NCI-H2107 treated with DMSO at 0.1 percent for 48 hours (cell line): ENCODE data around the gene HECW1.

Experiments
- DNase-seq: peaks from one replicate; lab custom pipeline; 2025; ENCODE audit not compliant: unreplicated experiment; lab: John Stamatoyannopoulos, UW

Gene HECW1

GRCh38 chr7:43248961-43249822, 136.7 kb downstream of the HECW1 start:
- DNase-seq = no peak

DNA sequence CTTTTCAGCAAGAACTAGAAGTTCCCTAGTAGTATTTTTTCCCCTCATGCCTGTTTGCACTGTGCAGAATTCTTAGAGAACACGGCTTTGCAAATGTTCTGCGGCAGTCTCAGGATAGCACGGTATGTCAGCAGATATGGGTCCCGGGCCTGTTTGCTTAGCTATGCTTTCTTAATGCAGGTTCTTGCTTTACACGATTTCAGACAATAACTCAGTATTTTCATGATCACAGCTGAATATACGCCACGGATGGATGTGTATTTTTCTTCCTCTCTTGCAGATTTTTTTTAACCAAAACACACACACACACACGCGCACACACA, 137.3 kb downstream of the HECW1 start:
- no peak for DNase-seq

- DNase-seq = peak; percentile 60
These were observed 148.8 kb downstream of the HECW1 start for GRCh38 chr7:43260980-43261878.

DNA sequence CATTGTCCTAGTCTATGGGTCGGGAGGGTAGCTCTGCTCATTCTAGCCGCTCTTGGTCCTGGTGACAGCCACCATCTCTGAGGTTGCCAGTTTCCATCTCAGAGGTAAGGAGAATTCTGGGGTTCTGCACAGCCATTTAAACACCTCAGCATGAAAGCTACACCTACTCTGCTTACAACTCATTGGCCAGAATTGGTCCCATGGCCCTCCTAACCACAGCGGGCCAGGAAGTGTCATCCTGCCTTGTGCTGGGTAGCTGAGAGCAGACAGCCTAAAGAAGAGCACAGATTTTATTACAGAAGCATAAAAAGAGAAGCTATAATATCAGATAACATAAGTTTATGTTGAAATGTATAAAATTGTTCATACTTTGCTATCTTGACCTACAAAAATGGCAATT, 152.7 kb downstream of the HECW1 start:
- no peak for DNase-seq

DNA sequence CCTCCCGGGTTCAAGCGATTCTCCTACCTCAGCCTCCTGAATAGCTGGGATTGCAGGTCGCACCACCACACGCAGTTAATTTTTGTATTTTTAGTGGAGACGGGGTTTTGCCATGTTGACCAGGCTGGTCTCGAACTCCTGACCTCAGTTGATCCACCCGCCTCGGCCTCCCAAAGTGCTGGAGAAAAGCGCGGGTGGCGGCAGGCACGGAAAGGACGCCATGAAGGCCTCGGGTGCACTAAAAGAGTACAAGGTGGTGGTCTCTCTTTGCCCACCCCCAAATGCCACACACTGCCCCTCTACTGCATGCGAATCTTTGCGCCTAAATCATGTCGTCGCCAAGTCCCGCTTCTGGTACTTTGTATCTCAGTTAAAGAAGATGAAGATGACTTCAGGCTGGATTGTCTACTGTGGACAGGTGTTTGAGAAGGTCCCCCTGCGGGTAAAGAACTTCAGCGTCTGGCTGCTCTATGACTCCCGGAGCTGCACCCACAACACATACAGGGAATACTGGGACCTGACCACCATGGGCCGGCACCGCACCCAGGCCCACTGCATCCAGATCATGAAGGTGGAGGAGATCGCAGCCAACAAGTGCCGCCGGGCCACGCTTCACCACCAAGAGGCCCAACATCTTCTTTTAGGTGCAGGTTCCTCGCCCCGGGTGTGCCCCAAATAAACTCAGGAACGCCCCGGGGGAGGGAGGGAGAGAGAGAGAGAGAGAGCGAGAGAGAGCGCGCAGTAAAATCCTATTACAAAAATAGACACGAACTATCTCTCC, 161.7 kb downstream of the HECW1 start:
- no peak for DNase-seq

- no peak for DNase-seq
These were observed 162.3 kb downstream of the HECW1 start for GRCh38 chr7:43274752-43275151.

GRCh38 chr7:43276547-43276946, 164.1 kb downstream of the HECW1 start:
- no peak for DNase-seq

- DNase-seq = no peak
These were observed 165.7 kb downstream of the HECW1 start for GRCh38 chr7:43278088-43278644.

DNA sequence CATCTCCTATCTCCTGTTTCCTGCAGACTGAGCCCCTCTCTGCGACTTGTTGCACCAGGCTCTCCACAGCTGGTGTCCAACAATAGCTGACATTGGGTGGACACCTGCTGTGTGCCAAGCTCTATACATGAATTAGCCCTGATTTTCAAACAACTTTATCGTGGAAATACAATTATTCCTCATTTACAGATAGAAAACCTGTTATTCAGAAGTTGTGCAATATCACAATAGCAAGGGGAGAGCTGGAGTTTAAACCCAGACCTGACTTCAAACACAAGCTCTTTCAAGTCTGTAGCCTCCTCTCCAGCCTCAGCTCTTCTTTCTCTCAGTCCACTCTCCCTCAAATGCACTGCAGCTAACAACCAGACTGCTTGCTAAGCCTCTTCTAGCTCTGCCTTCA, 168.8 kb downstream of the HECW1 start:
- DNase-seq = no peak

DNA sequence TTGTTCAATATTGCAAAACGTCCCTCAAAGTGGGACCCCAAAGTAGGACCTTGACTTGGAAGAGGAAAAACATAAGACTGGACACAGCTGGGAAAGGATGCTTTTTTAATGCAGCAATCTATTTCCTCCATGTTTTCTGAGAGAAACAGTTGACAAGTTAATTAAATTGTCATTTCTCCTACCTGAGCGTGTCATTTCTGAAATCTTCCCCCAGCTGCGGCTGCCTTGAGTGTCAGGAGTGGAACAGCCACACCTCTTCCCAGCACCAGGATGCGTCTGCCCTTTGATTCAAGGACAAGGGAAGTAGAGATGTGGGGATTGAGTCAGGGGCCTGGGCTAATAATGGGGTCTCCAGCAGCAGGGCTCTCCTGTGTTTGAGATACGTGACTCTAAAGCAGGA, 171.3 kb downstream of the HECW1 start:
- DNase-seq = no peak

- no peak for DNase-seq
These were observed 177.4 kb downstream of the HECW1 start for GRCh38 chr7:43289826-43290225.

DNA sequence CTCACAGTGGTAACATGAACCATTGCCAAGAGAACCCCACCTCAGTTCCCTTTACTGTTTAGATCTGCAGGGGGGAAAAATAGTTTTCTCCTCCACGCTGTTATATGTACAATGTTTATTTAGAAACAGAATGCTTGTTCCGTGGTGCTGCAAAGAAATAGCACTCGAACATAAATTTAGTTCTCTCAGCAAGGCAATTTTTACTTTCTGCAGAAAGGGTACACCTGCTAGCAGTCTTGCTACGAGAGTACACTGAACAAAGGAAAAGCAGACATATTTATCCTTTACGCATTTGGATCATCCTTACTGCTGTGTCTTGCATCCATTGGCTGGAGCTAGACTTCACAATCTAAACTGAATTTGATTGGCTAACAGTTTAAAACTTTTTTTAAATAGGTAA, 178.5 kb downstream of the HECW1 start:
- no peak for DNase-seq

- DNase-seq = no peak
These were observed 179.3 kb downstream of the HECW1 start for GRCh38 chr7:43291789-43292188.

GRCh38 chr7:43292384-43292783, 179.9 kb downstream of the HECW1 start:
- no peak for DNase-seq

DNA sequence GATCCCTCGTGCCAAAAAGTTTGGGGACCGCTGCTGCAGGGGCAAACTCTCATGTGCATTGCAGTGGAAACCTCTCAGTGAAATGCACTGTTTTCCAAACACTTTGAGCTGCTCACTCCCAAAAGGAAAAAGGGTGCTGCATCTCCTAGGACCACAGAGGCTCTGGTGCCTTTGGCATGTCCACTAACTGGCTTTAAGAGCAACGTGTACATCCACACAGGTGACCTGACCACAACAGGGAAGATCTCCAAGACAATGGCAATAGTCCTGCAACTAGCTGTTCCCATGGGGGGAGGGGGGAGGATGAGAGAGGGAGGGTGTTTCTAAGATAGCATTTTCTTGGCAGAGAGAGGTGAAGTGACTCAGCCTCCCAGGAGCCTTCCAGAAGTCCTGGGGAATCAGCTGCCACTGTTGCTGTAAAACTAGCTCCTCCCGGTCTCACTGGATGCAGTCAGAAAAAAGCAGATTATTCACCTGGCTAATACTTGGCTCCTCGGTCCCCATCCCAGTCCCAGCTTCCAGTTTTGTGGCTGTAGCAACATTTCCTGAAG, 181.7 kb downstream of the HECW1 start:
- no peak for DNase-seq

DNA sequence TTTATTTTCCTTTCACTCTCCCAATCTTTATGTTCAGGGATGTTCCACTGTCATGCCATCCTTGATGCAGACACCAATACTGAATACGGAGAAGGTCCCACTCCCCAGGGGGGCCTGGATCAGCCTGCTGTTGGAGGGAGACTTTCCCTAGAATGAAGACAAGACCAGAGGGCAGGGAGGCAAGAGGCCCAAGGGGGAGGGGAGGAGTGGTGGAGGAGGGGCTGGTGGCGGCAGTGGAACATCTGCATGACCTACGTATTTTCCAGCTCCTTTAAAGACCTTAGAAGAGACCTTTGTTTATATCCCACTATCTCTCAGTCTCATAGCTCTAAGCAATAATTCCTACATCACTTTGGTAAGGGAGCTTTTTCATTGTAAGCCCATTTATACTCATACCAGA, 183.0 kb downstream of the HECW1 start:
- DNase-seq = no peak

GRCh38 chr7:43296306-43296705, 183.9 kb downstream of the HECW1 start:
- DNase-seq = no peak

DNA sequence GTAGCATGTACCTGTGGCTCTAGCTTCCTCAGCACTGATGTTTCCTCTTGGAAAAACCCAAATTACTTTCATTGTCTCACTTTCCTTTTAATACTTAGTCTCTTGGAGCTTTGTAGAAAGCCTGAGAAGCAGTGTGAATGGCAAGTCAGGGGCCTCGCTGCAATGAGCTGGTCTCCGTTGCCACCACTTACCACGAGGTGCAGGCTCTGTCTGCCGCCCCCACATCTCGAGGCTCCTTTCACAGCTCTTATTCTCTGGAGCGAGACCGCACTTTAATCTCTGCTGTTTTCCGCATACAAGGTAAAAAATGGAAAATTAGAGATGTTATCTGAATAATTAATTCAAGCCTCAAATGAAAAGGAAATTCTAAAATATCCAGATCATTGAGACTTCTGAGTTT, 186.2 kb downstream of the HECW1 start:
- no peak for DNase-seq

DNA sequence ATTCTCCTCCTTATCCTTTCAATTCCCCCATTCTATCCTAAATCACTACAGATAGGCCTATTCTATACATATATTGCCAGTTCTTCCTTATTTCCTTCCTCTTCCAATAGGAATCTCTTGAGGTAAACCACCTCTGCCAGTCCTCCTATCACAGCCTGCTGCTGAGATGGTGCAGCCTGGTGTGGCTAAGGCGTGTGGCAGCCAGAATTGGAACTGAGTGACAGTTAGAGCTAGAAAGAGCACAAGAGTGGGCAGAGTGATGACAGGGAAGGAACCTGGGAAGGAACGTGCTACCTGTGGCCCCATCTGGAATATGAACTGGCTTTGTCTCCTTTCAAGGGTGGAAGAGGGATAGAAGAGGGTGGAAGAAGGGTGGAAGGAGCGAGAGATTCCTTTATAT, 187.7 kb downstream of the HECW1 start:
- no peak for DNase-seq

DNA sequence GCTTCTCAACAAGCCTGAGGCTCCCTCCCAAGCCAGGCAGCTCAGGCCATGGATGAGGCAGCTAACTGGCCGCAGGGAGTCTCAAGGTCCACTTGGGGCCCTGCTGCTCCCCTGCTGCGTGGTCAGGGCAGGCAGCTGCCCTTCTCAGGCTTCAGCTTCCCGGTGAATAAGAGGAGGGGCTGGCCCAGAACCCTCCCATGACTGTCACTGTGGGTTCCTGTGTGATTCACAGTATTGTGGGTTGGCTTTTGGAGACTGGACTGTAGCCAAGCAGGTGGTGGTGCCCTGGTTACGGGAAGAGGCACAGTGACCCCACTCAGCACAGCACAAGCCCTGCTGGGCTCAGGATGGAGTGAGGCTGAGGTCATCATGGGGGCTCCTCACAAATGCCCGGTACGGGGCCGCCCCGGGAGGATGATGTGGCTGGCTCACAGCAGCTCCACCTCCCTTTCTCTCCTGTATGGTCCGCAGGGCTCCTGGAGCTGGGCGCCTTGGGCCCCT, 189.8 kb downstream of the HECW1 start:
- no peak for DNase-seq
